ENCODE results near the gene DGUOK. TPM values are rescaled to one million over a fixed set of nuclear protein-coding genes. Genes with fewer than 3 reads are reported as not detected.
A peak's percentile ranks its signal among the peaks of the same experiment; 100 is the strongest.

Gene DGUOK
- total RNA-seq, 2 donors from 2014 or later: 13.2 to 16.1 TPM

DNA sequence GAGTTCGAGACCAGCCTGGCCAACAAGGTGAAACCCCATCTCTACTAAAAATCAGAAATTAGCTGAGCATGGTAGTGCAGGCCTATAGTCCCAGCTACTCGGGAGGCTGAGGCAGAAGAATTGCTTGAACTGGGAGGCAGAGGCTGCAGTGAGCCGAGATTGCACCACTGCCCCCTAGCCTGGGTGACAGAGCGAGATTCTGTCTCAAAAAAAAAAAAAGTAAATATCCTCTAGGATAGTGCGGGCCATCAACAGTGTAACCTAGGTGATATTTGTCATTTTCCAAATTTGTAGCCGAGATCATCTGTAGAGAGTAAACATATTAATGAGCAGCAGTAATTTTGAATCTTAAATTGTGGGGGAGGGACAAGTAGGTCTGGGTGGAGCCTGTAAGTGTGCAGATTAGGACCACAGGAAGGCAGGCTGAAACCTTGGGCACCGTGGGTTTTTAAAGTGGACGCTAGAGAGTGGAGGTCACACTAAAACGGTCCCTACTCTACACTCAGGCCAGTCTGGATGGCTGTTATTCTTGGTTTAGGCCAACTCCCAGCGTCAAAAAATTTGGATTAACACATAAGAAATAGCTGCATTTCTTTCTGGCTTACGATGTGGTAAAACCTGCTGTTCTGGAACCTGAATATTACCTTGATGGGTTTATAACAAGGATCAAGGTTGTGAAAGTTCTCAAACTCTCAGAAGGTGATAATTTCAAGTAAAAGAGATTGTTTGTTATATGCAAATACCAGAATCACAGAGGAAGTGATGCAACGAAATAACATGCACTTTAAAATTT lies 35.3 kb downstream of the DGUOK start:
- DNase-seq (no peak), ATAC-seq (no peak)
- WGBS, 2 donors: 90% methylated on average over 12 of the region's 12 CpGs
- no peaks in the 10 kb centered on the region for H3K9me3 ChIP-seq
- peaks cover 3 to 4% of the 10 kb centered on the region in 2 donors for H3K36me3 ChIP-seq (replicated peaks in 1 of 2; ENCODE audit: insufficient read depth in 1 of 2, low read depth in 2 of 2)
- intact Hi-C loops (cut with DNase I): no loop called here
- TF ChIP-seq POLR2A (IDR thresholded peaks at IDR 0.05): no peak
- no peak for TF ChIP-seq CTCF (IDR thresholded peaks at IDR 0.05)
- no peak overlapping the region for H3K27ac ChIP-seq
- H3K27me3 ChIP-seq: no peaks in the 10 kb centered on the region
- H3K4me1 ChIP-seq: no peaks in the 10 kb centered on the region
- H3K4me3 ChIP-seq: no peak overlapping the region

DNA sequence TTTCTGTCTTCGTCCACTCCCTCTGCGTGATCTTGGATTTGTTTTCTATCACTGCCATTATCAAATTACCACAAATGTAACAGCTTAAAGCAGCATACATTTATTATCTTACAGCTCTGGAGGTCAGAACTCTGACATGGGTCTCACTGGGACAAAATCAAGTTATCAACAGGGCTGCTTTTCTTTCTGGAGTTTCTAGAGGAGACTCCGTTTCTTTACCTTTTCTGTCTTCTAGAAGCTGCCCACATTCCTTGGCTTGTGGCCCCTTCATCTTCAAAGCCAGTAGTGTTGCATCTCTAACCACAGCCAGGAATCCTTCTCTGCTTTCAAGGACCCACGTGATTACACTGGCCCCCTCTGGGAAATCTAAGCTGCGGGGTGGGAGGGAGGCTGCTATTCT lies 36.1 kb downstream of the DGUOK start:
- no peaks in the 10 kb centered on the region for H3K27me3 ChIP-seq
- ATAC-seq (no peak), DNase-seq (no peak)
- no peak overlapping the region for H3K27ac ChIP-seq
- H3K9me3 ChIP-seq: no peaks in the 10 kb centered on the region
- intact Hi-C loops (cut with DNase I): no loop called here
- peaks cover 3 to 4% of the 10 kb centered on the region in 2 donors for H3K36me3 ChIP-seq (replicated peaks in 1 of 2; ENCODE audit: insufficient read depth in 1 of 2, low read depth in 2 of 2)
- no peak overlapping the region for H3K4me3 ChIP-seq
- WGBS, 2 donors: 56 to 59% methylated on average over 5 of the region's 5 CpGs
- TF ChIP-seq CTCF (IDR thresholded peaks at IDR 0.05): no peak
- no peak for TF ChIP-seq POLR2A (IDR thresholded peaks at IDR 0.05)
- no peaks in the 10 kb centered on the region for H3K4me1 ChIP-seq

DNA sequence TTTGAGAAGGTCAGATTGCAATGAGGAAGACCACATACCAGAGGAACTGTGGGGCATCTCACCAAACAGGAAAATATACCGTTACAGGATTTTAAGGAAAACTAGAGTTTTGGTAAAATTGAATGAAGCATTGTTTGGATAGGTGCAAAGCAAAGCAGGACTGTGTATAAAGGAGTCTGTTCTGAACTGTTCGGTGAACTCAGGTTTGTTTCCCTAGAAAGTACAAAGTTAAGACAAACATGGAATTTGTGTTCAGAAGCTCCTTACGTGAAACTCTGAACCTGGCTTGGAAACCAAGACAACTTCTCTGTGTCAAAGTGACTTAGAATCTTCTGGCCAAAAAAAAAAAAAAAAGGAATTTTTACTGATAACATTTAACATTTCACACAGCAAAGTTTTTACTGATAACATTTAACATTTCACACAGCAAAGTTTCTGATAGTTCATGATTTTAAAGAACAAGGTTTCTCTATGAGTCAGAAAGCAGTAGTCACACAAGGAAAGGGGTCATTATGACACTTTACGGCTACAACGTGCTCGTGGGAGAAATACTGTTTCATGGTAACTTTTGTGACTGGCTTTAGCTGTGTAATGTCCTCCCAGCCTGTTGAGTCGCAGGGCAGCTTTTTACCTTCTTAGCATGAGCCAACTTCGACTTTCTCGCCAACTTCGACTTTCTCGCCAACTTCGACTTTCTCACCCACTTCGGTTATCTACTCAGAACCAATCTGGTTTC lies 36.9 kb downstream of the DGUOK start:
- no peaks in the 10 kb centered on the region for H3K27me3 ChIP-seq
- H3K27ac ChIP-seq: no peak overlapping the region
- no peaks in the 10 kb centered on the region for H3K9me3 ChIP-seq
- TF ChIP-seq POLR2A (IDR thresholded peaks at IDR 0.05): no peak
- TF ChIP-seq CTCF (IDR thresholded peaks at IDR 0.05): no peak
- DNase-seq: no peak
- WGBS, 2 donors: 55 to 67% methylated on average over 13 of the region's 13 CpGs
- H3K4me1 ChIP-seq: no peaks in the 10 kb centered on the region
- no peak overlapping the region for H3K4me3 ChIP-seq
- H3K36me3 ChIP-seq (replicated peaks in 1 of 2; ENCODE audit: insufficient read depth in 1 of 2, low read depth in 2 of 2): peaks cover 3 to 4% of the 10 kb centered on the region in 2 donors
- intact Hi-C loops (cut with DNase I): no loop called here
- peak; percentile 21 for ATAC-seq

- TF ChIP-seq CTCF (IDR thresholded peaks at IDR 0.05): no peak
- no peak for TF ChIP-seq POLR2A (IDR thresholded peaks at IDR 0.05)
- WGBS, 2 donors: 84 to 88% methylated on average over 2 of the region's 2 CpGs
- Histone ChIP-seq H3K36me3 (replicated peaks in 1 of 2; ENCODE audit: insufficient read depth in 1 of 2, low read depth in 2 of 2) (peaks cover 2 to 3% of the 10 kb centered on the region in 2 donors), H3K27ac (no peak overlapping the region), H3K4me1 (no peaks in the 10 kb centered on the region), H3K27me3 (no peaks in the 10 kb centered on the region), H3K4me3 (no peak overlapping the region), H3K9me3 (no peaks in the 10 kb centered on the region)
- DNase-seq: no peak
- intact Hi-C loops (cut with DNase I): no loop called here
- ATAC-seq: no peak
Observed at GRCh38 chr2:73964223-73964622, 37.5 kb downstream of the DGUOK start.
